Bronchial epithelial cell (primary cell): ENCODE results near the gene GPC5. TPM values are rescaled to one million over a fixed set of nuclear protein-coding genes. Genes with fewer than 3 reads are reported as not detected.

Experiments used
- DNase-seq: peaks from one replicate; pipeline ENCODE4 v3.0.0-alpha.2; 2010; ENCODE audit warnings: low read depth
- FAIRE-seq: peaks from 2 replicates; lab custom pipeline; 2011; peaks lifted over from hg19 to GRCh38; lab: Jason Lieb, UNC
- H3K27me3 ChIP-seq: 2 replicates; pipeline ENCODE4 v1.5.1; 2011; ENCODE audit warnings: low read length; ENCODE audit not compliant: control insufficient read depth, insufficient read depth
- H3K36me3 ChIP-seq: 2 replicates; pipeline ENCODE4 v1.5.1; 2011; ENCODE audit warnings: low read length; ENCODE audit not compliant: control insufficient read depth, insufficient read depth
- H3K4me3 ChIP-seq: 2 replicates; pipeline ENCODE4 v1.5.1; 2011; ENCODE audit warnings: mild to moderate bottlenecking, low read depth, low read length, control low read depth
- total RNA-seq: library from RNA; depleted of rRNA; stranded (reverse); fragments of >200 nt; gene quantifications from 2 replicates; pipeline ENCODE4 v1.2.1, GENCODE V29; 2014
- TF ChIP-seq, protein P1 (sequence below): IDR thresholded peaks from 2 replicates; pipeline ENCODE4 v1.5.1; 2011; ENCODE audit warnings: mild to moderate bottlenecking, moderate library complexity, low read length, control low read depth, inconsistent platforms; ENCODE audit not compliant: insufficient read depth, severe bottlenecking

GPC5 gene
- total RNA-seq, 1 donor from 2014 or later, result 1.8 TPM

- peaks cover 17% of the 10 kb centered on the region for H3K36me3 ChIP-seq
- DNase-seq, result no peak
- FAIRE-seq, result no peak
- TF ChIP-seq, protein P1, sequence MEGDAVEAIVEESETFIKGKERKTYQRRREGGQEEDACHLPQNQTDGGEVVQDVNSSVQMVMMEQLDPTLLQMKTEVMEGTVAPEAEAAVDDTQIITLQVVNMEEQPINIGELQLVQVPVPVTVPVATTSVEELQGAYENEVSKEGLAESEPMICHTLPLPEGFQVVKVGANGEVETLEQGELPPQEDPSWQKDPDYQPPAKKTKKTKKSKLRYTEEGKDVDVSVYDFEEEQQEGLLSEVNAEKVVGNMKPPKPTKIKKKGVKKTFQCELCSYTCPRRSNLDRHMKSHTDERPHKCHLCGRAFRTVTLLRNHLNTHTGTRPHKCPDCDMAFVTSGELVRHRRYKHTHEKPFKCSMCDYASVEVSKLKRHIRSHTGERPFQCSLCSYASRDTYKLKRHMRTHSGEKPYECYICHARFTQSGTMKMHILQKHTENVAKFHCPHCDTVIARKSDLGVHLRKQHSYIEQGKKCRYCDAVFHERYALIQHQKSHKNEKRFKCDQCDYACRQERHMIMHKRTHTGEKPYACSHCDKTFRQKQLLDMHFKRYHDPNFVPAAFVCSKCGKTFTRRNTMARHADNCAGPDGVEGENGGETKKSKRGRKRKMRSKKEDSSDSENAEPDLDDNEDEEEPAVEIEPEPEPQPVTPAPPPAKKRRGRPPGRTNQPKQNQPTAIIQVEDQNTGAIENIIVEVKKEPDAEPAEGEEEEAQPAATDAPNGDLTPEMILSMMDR, result no peak
- H3K27me3 ChIP-seq, result no peaks in the 10 kb centered on the region
- no peak overlapping the region for H3K4me3 ChIP-seq
Measured at GRCh38 chr13:91353494-91353893, 44.9 kb upstream of the GPC5 start.

DNA sequence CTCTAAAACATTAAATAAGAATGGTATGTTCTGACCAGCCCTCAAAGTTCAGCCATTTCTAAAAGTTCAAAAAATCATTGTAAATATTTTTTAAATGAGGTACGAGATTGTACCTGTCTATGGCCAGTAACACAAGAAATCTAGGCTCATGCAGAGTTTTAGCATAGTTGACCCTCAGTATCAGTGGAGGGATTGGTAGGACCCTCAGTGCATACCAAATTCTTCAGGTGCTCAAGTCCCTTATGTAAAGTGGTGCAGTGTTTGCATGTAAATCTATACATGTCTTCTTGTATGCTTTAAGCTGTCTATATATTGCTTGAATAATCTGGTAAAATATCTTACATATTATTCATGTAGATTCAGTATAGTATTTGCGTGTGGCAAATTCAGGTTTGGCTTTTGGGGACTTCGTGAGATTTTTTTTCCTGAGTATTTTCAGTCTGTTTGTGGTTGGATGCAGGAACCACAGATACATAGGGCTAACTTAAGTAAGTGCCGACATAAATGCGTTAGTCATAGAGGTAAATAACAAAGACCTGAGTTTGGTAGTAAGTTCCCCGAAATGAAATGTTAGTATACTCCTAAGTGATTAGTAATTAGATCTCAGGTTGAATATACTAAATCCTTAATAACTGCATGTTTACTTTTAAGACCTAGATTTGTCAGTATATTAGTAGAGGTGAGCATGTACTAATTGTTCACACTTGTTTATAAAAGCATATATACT, 43.2 kb upstream of the GPC5 start:
- Histone ChIP-seq H3K36me3 (peaks cover 15% of the 10 kb centered on the region), H3K27me3 (no peaks in the 10 kb centered on the region), H3K4me3 (no peak overlapping the region)
- TF ChIP-seq, protein P1, result no peak
- FAIRE-seq (no peak), DNase-seq (no peak)

DNA sequence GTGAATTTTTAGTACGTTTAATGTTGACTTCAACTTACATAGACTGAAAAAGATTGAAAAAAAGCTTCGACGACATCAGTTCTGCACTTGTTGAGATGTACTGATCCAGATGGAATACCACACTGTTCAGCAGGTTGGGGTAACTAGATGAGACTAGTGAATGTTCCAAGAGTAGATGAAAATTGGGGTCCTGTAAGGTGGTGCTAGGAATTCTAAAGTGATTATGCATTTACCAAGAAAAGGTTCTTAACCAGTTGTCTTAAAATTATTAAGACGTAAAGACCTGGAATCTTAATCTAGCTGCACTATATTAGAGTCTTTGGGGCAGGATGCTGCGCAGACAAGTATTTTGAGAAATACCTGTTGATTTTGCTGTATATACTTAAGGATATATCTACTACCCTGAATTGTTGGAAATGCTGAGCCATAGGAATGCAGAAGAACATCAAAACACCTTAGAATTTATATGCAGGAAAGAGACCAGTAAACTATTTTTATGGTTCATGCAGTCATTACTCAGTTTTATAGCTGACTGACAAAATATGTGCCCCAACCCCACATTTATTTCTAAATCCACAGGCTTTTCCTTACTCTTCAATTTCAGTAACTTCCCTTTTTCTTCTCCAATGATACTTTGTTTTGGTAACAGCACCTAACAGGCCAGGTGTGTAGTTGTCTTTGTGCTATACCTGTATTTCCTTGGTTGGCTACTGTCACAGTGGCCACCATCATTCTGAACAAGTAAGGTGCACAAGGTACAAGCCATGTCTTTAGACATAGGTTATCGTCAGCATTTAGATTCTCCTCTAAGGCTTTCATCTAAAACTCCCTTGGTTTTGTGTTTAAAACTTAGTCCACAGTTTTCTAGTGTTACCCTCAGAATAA, 42.4 kb upstream of the GPC5 start:
- DNase-seq (no peak), FAIRE-seq (no peak)
- H3K36me3 ChIP-seq, result peaks cover 9% of the 10 kb centered on the region
- TF ChIP-seq, protein P1, result no peak
- no peak overlapping the region for H3K4me3 ChIP-seq
- H3K27me3 ChIP-seq, result no peaks in the 10 kb centered on the region

- DNase-seq (no peak), FAIRE-seq (no peak)
- TF ChIP-seq, protein P1, result no peak
- no peak overlapping the region for H3K4me3 ChIP-seq
- H3K27me3 ChIP-seq, result no peaks in the 10 kb centered on the region
- H3K36me3 ChIP-seq, result peaks cover 6% of the 10 kb centered on the region
Measured at GRCh38 chr13:91356919-91357612, 41.4 kb upstream of the GPC5 start.

DNA sequence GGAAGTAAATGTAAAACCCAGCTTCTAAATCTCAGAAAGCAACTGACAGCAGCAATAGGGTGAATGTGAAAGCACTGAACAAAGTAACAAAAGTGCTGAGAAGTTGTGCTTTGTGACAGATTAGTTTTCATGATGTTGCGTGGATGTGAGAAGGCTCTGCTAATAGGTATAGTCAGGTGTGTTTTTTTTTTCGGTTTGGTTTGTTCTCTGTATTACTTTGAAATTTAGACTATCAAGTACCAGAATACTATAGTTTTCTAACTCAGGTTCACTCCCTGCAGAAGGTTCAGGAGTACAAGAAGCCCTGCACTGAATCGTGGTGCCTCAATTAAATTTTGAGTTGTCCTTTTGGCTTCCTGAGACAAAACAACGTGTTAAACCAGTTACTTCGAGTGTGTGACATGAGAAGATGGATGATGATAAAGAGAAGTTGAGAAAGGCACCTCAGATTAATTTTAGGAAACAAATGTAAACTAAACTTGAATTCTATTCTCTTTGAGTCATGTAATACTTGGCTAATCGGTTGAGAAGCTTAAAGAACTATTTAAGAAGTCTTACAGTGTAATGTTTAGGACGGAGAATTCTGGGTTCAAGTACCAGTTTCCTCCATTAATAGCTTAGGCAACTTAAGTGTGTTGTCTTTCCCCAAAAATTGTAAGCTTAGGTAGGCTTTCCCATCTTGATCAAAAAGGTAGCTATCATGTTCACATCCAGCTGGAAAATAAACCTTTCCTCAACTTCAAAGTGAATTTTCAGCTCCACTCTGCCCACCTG, 40.6 kb upstream of the GPC5 start:
- no peak overlapping the region for H3K4me3 ChIP-seq
- peaks cover 6% of the 10 kb centered on the region for H3K36me3 ChIP-seq
- no peak for DNase-seq
- no peaks in the 10 kb centered on the region for H3K27me3 ChIP-seq
- FAIRE-seq, result no peak
- TF ChIP-seq, protein P1, result no peak
